Hepatocyte (in vitro differentiated cells): ENCODE results near the gene SPATA31C2.

Source experiments
- EZH2 ChIP-seq: fragments of 200-600 bp; sonication (generic); IDR thresholded peaks from 2 replicates; pipeline ENCODE4 v1.6.1; 2016; ENCODE audit warnings: antibody characterized with exemption, mild to moderate bottlenecking, borderline replicate concordance
- TF ChIP-seq, protein P1 (sequence below): fragments of 200-600 bp; sonication (generic); IDR thresholded peaks from 2 replicates; pipeline ENCODE4 v1.5.1; 2016; ENCODE audit warnings: antibody characterized with exemption, mild to moderate bottlenecking; ENCODE audit not compliant: poor library complexity

- TF ChIP-seq EZH2: no peak
- TF ChIP-seq, protein P1, sequence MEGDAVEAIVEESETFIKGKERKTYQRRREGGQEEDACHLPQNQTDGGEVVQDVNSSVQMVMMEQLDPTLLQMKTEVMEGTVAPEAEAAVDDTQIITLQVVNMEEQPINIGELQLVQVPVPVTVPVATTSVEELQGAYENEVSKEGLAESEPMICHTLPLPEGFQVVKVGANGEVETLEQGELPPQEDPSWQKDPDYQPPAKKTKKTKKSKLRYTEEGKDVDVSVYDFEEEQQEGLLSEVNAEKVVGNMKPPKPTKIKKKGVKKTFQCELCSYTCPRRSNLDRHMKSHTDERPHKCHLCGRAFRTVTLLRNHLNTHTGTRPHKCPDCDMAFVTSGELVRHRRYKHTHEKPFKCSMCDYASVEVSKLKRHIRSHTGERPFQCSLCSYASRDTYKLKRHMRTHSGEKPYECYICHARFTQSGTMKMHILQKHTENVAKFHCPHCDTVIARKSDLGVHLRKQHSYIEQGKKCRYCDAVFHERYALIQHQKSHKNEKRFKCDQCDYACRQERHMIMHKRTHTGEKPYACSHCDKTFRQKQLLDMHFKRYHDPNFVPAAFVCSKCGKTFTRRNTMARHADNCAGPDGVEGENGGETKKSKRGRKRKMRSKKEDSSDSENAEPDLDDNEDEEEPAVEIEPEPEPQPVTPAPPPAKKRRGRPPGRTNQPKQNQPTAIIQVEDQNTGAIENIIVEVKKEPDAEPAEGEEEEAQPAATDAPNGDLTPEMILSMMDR: no peak
These were observed 30.3 kb upstream of the SPATA31C2 start for GRCh38 chr9:88168564-88168963.
